Measurements from ENCODE around the gene SAMD9. TPM values are rescaled to one million over a fixed set of nuclear protein-coding genes. Genes with fewer than 3 reads are reported as not detected.
"Not testable (repeated sequence)": the region's sequence is repeated elsewhere in the genome, so short reads cannot be mapped to it uniquely, and the experiment has no call there.

Gene SAMD9
- total RNA-seq, 1 experiment from 2014 or later, result 6.0 TPM

DNA sequence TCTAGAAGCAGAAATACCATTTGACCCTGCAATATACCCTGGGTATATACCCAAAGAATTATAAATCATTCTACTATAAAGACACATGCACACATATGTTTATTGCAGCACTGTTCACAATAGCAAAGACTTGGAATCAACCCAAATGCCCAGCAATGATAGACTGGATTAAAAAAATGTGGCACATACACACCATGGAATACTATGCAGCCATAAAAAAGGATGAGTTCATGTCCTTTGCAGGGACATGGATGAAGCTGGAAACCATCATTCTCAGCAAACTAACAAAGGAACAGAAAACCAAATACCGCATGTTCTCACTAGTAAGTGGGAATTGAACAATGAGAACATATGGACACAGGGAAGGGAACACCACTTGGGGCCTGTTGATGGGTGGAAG lies 9.2 kb upstream of the SAMD9 start:
- intact Hi-C loops (cut with micrococcal nuclease; ENCODE audit: unreplicated experiment); H3K9me3 ChIP-seq (ENCODE audit: control insufficient read depth, insufficient read depth, low read depth, low read length); H3K36me3 ChIP-seq (ENCODE audit: control insufficient read depth, insufficient read depth, low read length); ATAC-seq; DNase-seq (ENCODE audit: low read depth, low spot score); POLR2A ChIA-PET; in situ Hi-C loops (cut with HindIII; ENCODE audit: low pct_unique_long_range_greater_than_20kb, low sequenced_read_pairs); H3K27me3 ChIP-seq (ENCODE audit: control insufficient read depth, insufficient read depth, low read length); H3K4me3 ChIP-seq (ENCODE audit: low read depth in 2 of 2, low read length in 2 of 2); BruUV-seq (replicated peaks); CTCF ChIA-PET; H3K27ac ChIP-seq (ENCODE audit: low read length); H3K4me1 ChIP-seq (ENCODE audit: control insufficient read depth, insufficient read depth, low read length): not testable (repeated sequence)

GRCh38 chr7:93123532-93123931 lies 5.8 kb upstream of the SAMD9 start:
- intact Hi-C loops (cut with micrococcal nuclease; ENCODE audit: unreplicated experiment); in situ Hi-C loops (cut with HindIII; ENCODE audit: low pct_unique_long_range_greater_than_20kb, low sequenced_read_pairs); DNase-seq (ENCODE audit: low read depth, low spot score); ATAC-seq; POLR2A ChIA-PET; H3K27ac ChIP-seq (ENCODE audit: low read length); H3K9me3 ChIP-seq (ENCODE audit: control insufficient read depth, insufficient read depth, low read depth, low read length); H3K4me1 ChIP-seq (ENCODE audit: control insufficient read depth, insufficient read depth, low read length); CTCF ChIA-PET; H3K36me3 ChIP-seq (ENCODE audit: control insufficient read depth, insufficient read depth, low read length); BruUV-seq (replicated peaks); H3K27me3 ChIP-seq (ENCODE audit: control insufficient read depth, insufficient read depth, low read length); H3K4me3 ChIP-seq (ENCODE audit: low read depth in 2 of 2, low read length in 2 of 2): not testable (repeated sequence)

DNA sequence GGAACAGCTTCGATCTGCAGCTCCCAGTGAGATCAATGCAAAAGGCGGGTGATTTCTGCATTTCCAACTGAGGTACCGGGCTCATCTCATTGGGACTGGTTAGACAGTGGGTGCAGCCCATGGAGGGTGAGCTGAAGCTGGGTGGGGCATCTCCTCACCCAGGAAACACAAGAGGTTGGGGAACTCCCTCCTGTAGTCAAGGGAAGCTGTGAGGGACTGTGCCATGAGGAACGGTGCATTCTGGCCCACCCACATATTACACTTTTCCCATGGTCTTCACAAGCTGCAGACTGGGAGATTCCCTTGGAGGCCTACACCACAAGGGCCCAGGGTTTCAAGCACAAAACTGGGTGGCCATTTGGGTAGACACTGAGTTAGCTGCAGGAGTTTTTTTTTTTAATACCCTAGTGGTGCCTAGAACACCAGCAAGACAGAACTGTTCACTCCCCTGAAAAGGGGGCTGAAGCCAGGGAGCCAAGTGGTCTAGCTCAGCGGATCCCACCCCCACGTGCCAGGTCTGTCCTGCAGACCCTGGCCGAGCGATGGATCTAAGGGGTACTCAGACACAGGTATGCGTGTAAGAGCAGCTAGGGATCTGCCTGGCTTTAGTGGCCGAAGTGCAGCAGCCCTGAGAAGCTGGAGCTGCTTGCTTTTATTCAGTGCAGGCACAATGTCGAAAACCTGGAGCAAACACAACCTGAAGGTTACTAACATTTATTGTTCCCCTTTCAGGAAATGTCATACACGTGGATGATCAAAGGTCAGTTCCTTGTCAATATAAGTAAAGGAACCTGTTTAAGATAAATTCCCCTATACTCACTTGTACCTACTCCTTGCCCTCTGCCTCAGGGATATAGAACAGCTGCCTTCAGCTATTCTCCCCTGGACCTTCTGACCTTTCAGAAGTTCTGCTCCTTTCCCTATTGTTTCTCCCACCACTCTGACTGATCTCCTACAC lies 3.1 kb upstream of the SAMD9 start:
- ATAC-seq, result no peak

DNA sequence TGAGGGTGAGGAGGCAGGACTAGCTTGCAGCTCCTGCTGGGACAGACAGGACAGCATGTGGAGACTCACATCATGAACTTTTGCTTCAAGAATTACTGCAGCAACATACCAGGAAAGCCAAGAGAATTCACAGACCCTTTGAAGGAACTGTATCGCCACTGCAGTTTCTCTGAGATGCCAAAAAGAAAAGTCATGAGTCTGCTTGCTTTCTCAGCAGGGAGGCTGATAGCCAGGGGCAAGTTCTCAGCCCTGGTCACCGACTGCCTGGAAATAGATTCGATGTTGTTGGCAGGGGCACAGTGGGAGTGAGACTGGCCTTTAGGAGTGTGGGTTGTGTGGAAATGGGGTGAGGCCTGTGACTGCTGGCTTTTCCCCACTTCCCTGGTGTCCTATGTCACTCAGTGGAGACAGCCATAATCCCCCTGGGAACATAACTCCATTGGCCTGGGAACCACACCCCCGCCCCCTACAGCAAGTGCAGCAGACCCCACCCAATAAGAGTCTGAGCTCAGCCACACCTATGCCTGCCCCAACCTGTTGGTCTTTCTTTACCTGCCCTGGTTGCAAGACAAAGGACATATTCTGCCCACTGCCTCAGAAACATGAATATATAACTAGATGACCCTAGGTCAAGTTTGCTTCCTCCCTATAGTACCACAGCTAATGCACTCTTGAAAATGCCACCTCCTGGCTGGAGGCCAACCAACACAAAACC lies 1.6 kb upstream of the SAMD9 start:
- no peak for DNase-seq (ENCODE audit: low read depth, low spot score)
- Histone ChIP-seq H3K4me1 (ENCODE audit: control insufficient read depth, insufficient read depth, low read length) (peaks cover 22% of the 10 kb centered on the region), H3K9me3 (ENCODE audit: control insufficient read depth, insufficient read depth, low read depth, low read length) (no peaks in the 10 kb centered on the region), H3K4me3 (ENCODE audit: low read depth in 2 of 2, low read length in 2 of 2) (peak overlapping the region in 1 of 2 experiments; percentile 14; a peak in 2 of 4 replicates), H3K27me3 (ENCODE audit: control insufficient read depth, insufficient read depth, low read length) (no peaks in the 10 kb centered on the region), H3K27ac (ENCODE audit: low read length) (peak overlapping the region; percentile 87), H3K36me3 (ENCODE audit: control insufficient read depth, insufficient read depth, low read length) (no peaks in the 10 kb centered on the region)
- ChIA-PET POLR2A (no interaction called here), CTCF (no interaction called here)
- no TSS peak for BruUV-seq (replicated peaks)
- peak; percentile 83 for ATAC-seq
- TF ChIP-seq SIN3A (IDR thresholded peaks at IDR 0.05; ENCODE audit: borderline replicate concordance, insufficient read depth, low read depth, low read length) (no peak), TCF7L2 (IDR thresholded peaks at IDR 0.05; ENCODE audit: low read depth, low read length) (peak; percentile 37; the same call in 1 of the 2 replicates)
- intact Hi-C loops (cut with micrococcal nuclease; ENCODE audit: unreplicated experiment) (no loop called here), in situ Hi-C loops (cut with HindIII; ENCODE audit: low pct_unique_long_range_greater_than_20kb, low sequenced_read_pairs) (no loop called here)

More for the DNA sequence above, 3.1 kb upstream of the SAMD9 start:
- Histone ChIP-seq H3K36me3 (ENCODE audit: control insufficient read depth, insufficient read depth, low read length) (no peaks in the 10 kb centered on the region), H3K9me3 (ENCODE audit: control insufficient read depth, insufficient read depth, low read depth, low read length) (no peaks in the 10 kb centered on the region), H3K4me1 (ENCODE audit: control insufficient read depth, insufficient read depth, low read length) (peaks cover 20% of the 10 kb centered on the region), H3K27me3 (ENCODE audit: control insufficient read depth, insufficient read depth, low read length) (no peaks in the 10 kb centered on the region), H3K4me3 (ENCODE audit: low read depth in 2 of 2, low read length in 2 of 2) (no peak overlapping the region), H3K27ac (ENCODE audit: low read length) (no peak overlapping the region)
- intact Hi-C loops (cut with micrococcal nuclease; ENCODE audit: unreplicated experiment), result no loop called here
- ChIA-PET CTCF (no interaction called here), POLR2A (no interaction called here)
- in situ Hi-C loops (cut with HindIII; ENCODE audit: low pct_unique_long_range_greater_than_20kb, low sequenced_read_pairs), result no loop called here
- no peak for DNase-seq (ENCODE audit: low read depth, low spot score)
- TF ChIP-seq SIN3A (IDR thresholded peaks at IDR 0.05; ENCODE audit: borderline replicate concordance, insufficient read depth, low read depth, low read length), result no peak
- BruUV-seq (replicated peaks), result no TSS peak

Measured in Panc1 (cell line).